MM.1S (cell line): ENCODE data around the gene DCLK1.

ENCODE experiments used
- EZH2 ChIP-seq: fragments of 300-600 bp; sonication (generic); optimal IDR thresholded peaks from 2 replicates; pipeline ENCODE3; 2017; ENCODE audit warnings: low read depth, mild to moderate bottlenecking, antibody characterized with exemption, low read length, mixed read lengths
- EZH2phosphoT487 ChIP-seq: fragments of 300-600 bp; sonication (generic); IDR thresholded peaks from 2 replicates; pipeline ENCODE4 v1.6.1; 2018; ENCODE audit warnings: antibody characterized with exemption, low read length
- TF ChIP-seq, protein P1 (sequence below): fragments of 300-600 bp; sonication (generic); IDR thresholded peaks from 2 replicates; pipeline ENCODE4 v1.5.1; 2016; ENCODE audit warnings: antibody characterized with exemption, low read length, mixed read lengths

- TF ChIP-seq, protein P1, sequence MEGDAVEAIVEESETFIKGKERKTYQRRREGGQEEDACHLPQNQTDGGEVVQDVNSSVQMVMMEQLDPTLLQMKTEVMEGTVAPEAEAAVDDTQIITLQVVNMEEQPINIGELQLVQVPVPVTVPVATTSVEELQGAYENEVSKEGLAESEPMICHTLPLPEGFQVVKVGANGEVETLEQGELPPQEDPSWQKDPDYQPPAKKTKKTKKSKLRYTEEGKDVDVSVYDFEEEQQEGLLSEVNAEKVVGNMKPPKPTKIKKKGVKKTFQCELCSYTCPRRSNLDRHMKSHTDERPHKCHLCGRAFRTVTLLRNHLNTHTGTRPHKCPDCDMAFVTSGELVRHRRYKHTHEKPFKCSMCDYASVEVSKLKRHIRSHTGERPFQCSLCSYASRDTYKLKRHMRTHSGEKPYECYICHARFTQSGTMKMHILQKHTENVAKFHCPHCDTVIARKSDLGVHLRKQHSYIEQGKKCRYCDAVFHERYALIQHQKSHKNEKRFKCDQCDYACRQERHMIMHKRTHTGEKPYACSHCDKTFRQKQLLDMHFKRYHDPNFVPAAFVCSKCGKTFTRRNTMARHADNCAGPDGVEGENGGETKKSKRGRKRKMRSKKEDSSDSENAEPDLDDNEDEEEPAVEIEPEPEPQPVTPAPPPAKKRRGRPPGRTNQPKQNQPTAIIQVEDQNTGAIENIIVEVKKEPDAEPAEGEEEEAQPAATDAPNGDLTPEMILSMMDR: no peak
- no peak for TF ChIP-seq EZH2
- no peak for TF ChIP-seq EZH2phosphoT487
Measured at GRCh38 chr13:35879111-35879510, 252.1 kb downstream of the DCLK1 start.
